Measurements from ENCODE around the gene CNGA3. TPM values are rescaled to one million over a fixed set of nuclear protein-coding genes. Genes with fewer than 3 reads are reported as not detected.
"Not testable (repeated sequence)": the region's sequence is repeated elsewhere in the genome, so short reads cannot be mapped to it uniquely, and the experiment has no call there.

The CNGA3 gene
- total RNA-seq, 6 experiments from 2014 or later, result not detected

- intact Hi-C loops (cut with DNase I), result no loop called here
- 90% methylated on average over 5 of the region's 12 CpGs for WGBS (ENCODE audit: insufficient coverage, low coverage, low lambda C conversion rate, missing lambda C conversion rate)
- H3K27me3 ChIP-seq, result no peaks in the 10 kb centered on the region
- no peaks in the 10 kb centered on the region for H3K9me3 ChIP-seq
- DNase-seq (no peak), ATAC-seq (no peak)
- H3K4me1 ChIP-seq, result peaks cover 0 to 15% (median 7%) of the 10 kb centered on the region in 4 donors
- no peak for TF ChIP-seq POLR2A (IDR thresholded peaks at IDR 0.05)
- no peak for TF ChIP-seq CTCF (IDR thresholded peaks at IDR 0.05)
- H3K36me3 ChIP-seq, result no peaks in the 10 kb centered on the region
- H3K4me3 ChIP-seq, result no peak overlapping the region
- no peak overlapping the region for H3K27ac ChIP-seq
Measured at GRCh38 chr2:98300141-98300874, 45.9 kb upstream of the CNGA3 start.

- ATAC-seq (no peak), DNase-seq (no peak)
- Histone ChIP-seq H3K27me3 (no peaks in the 10 kb centered on the region), H3K4me3 (no peak overlapping the region), H3K9me3 (no peaks in the 10 kb centered on the region), H3K36me3 (no peaks in the 10 kb centered on the region), H3K4me1 (peaks cover 0 to 5% (median 2%) of the 10 kb centered on the region in 4 donors), H3K27ac (no peak overlapping the region)
- intact Hi-C loops (cut with DNase I), result no loop called here
- 60% methylated on average over 3 of the region's 5 CpGs for WGBS (ENCODE audit: insufficient coverage, low coverage, low lambda C conversion rate, missing lambda C conversion rate)
- TF ChIP-seq CTCF (IDR thresholded peaks at IDR 0.05) (no peak), POLR2A (IDR thresholded peaks at IDR 0.05) (no peak)
Measured at GRCh38 chr2:98301469-98301868, 44.8 kb upstream of the CNGA3 start.

DNA sequence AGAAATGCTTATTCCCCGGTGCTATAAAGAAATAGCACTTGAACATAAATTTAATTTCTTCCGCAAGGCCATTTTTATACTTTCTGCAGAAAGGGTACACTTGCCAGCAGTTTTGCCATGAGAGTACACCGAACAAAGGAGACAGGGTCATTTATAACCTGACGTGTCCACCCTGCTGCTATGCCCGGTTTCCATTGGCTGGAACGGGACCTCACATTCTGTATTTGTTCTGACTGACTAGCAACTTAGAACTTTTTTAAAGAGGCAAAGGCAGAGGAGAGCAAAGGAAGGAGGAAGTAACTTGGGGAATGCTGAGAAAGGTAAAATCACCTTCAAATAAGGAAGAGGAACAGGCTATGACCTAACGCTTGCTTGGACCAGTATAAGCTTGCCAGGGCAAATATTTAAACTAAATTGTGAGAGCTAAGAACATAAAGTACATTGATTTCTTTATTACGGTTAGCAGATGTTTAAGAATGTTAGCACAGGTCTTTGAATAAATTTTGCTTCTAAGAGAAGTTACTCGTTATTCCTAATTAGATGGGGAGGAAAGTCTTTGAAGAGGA, 39.0 kb upstream of the CNGA3 start:
- intact Hi-C loops (cut with DNase I); DNase-seq; ATAC-seq; H3K27ac ChIP-seq; H3K36me3 ChIP-seq; H3K9me3 ChIP-seq; H3K4me3 ChIP-seq; H3K4me1 ChIP-seq; H3K27me3 ChIP-seq: not testable (repeated sequence)
- 76% methylated on average over 9 of the region's 9 CpGs for WGBS (ENCODE audit: insufficient coverage, low coverage, low lambda C conversion rate, missing lambda C conversion rate)

GRCh38 chr2:98308068-98308467, 38.2 kb upstream of the CNGA3 start:
- WGBS (ENCODE audit: insufficient coverage, low coverage, low lambda C conversion rate, missing lambda C conversion rate), result 69% methylated on average over 8 of the region's 8 CpGs
- TF ChIP-seq POLR2A (IDR thresholded peaks at IDR 0.05) (no peak), CTCF (IDR thresholded peaks at IDR 0.05) (no peak)
- H3K4me1 ChIP-seq, result no peaks in the 10 kb centered on the region
- no peak overlapping the region for H3K27ac ChIP-seq
- no peaks in the 10 kb centered on the region for H3K9me3 ChIP-seq
- intact Hi-C loops (cut with DNase I), result no loop called here
- ATAC-seq (no peak), DNase-seq (no peak)
- no peaks in the 10 kb centered on the region for H3K36me3 ChIP-seq
- no peaks in the 10 kb centered on the region for H3K27me3 ChIP-seq
- H3K4me3 ChIP-seq, result no peak overlapping the region

DNA sequence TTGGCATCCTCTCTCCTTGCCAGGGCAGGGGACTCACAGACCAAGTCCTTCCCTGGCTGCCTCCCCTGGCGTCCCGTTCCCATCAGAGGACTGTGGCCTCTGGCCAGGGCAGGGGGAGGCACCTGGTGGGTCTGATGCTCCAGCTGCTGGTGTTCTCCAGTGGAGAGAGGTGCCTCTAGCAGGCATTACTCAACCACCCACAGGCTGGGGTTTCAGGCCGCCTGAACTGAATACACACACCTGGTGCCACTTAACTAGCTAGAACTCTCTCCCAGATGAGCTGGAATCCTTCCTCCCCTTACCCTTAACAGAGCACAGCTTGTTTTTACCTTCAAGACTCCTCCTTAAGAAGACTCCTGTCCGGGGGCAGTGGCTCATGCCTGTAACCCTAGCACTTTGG, 37.7 kb upstream of the CNGA3 start:
- Histone ChIP-seq H3K27ac (no peak overlapping the region), H3K9me3 (no peaks in the 10 kb centered on the region), H3K4me3 (no peak overlapping the region), H3K36me3 (no peaks in the 10 kb centered on the region), H3K4me1 (no peaks in the 10 kb centered on the region), H3K27me3 (no peaks in the 10 kb centered on the region)
- no peak for TF ChIP-seq CTCF (IDR thresholded peaks at IDR 0.05)
- TF ChIP-seq POLR2A (IDR thresholded peaks at IDR 0.05), result no peak
- DNase-seq, result no peak
- 70% methylated on average over 3 of the region's 4 CpGs for WGBS (ENCODE audit: insufficient coverage, low coverage, low lambda C conversion rate, missing lambda C conversion rate)
- intact Hi-C loops (cut with DNase I), result no loop called here
- no peak for ATAC-seq
